Measurements from ENCODE around the gene GLRX5.

GLRX5 gene

GRCh38 chr14:95553141-95553540 is 18.3 kb downstream of the GLRX5 start:
- no peaks in the 10 kb centered on the region for H3K27me3 ChIP-seq (ENCODE audit: control insufficient read depth in 2 of 2, insufficient read depth in 2 of 2, low read length in 2 of 2)
- H3K36me3 ChIP-seq (ENCODE audit: control insufficient read depth in 2 of 2, insufficient read depth in 2 of 2, low read length in 2 of 2) = no peaks in the 10 kb centered on the region
- no peaks in the 10 kb centered on the region for H3K9me3 ChIP-seq (ENCODE audit: control insufficient read depth in 2 of 2, low read length in 2 of 2)
- peaks cover 0 to 8% of the 10 kb centered on the region in 2 donors for H3K4me1 ChIP-seq (ENCODE audit: control insufficient read depth in 2 of 2, insufficient read depth in 2 of 2, low read length in 2 of 2)
- H3K27ac ChIP-seq (ENCODE audit: low read depth in 2 of 2, low read length in 2 of 2) = no peak overlapping the region
- H3K9ac ChIP-seq (ENCODE audit: low read depth in 1 of 2, low read length in 2 of 2) = no peak overlapping the region
- no peak overlapping the region for H3K4me3 ChIP-seq (ENCODE audit: low read length in 2 of 2)

- H3K9ac ChIP-seq (ENCODE audit: low read depth in 1 of 2, low read length in 2 of 2) = no peak overlapping the region
- no peaks in the 10 kb centered on the region for H3K27me3 ChIP-seq (ENCODE audit: control insufficient read depth in 2 of 2, insufficient read depth in 2 of 2, low read length in 2 of 2)
- no peak overlapping the region for H3K27ac ChIP-seq (ENCODE audit: low read depth in 2 of 2, low read length in 2 of 2)
- no peak overlapping the region for H3K4me3 ChIP-seq (ENCODE audit: low read length in 2 of 2)
- H3K36me3 ChIP-seq (ENCODE audit: control insufficient read depth in 2 of 2, insufficient read depth in 2 of 2, low read length in 2 of 2) = no peaks in the 10 kb centered on the region
- H3K9me3 ChIP-seq (ENCODE audit: control insufficient read depth in 2 of 2, low read length in 2 of 2) = no peaks in the 10 kb centered on the region
- H3K4me1 ChIP-seq (ENCODE audit: control insufficient read depth in 2 of 2, insufficient read depth in 2 of 2, low read length in 2 of 2) = peaks cover 0 to 5% of the 10 kb centered on the region in 2 donors
Measured at GRCh38 chr14:95555053-95555452, 20.2 kb downstream of the GLRX5 start.

- Histone ChIP-seq H3K4me3 (ENCODE audit: low read length in 2 of 2) (no peak overlapping the region), H3K4me1 (ENCODE audit: control insufficient read depth in 2 of 2, insufficient read depth in 2 of 2, low read length in 2 of 2) (no peaks in the 10 kb centered on the region), H3K36me3 (ENCODE audit: control insufficient read depth in 2 of 2, insufficient read depth in 2 of 2, low read length in 2 of 2) (no peaks in the 10 kb centered on the region), H3K9me3 (ENCODE audit: control insufficient read depth in 2 of 2, low read length in 2 of 2) (no peaks in the 10 kb centered on the region), H3K27me3 (ENCODE audit: control insufficient read depth in 2 of 2, insufficient read depth in 2 of 2, low read length in 2 of 2) (no peaks in the 10 kb centered on the region), H3K9ac (ENCODE audit: low read depth in 1 of 2, low read length in 2 of 2) (no peak overlapping the region), H3K27ac (ENCODE audit: low read depth in 2 of 2, low read length in 2 of 2) (no peak overlapping the region)
Measured at GRCh38 chr14:95557291-95557690, 22.4 kb downstream of the GLRX5 start.

- H3K4me1 ChIP-seq (ENCODE audit: control insufficient read depth in 2 of 2, insufficient read depth in 2 of 2, low read length in 2 of 2) = no peaks in the 10 kb centered on the region
- no peak overlapping the region for H3K9ac ChIP-seq (ENCODE audit: low read depth in 1 of 2, low read length in 2 of 2)
- H3K9me3 ChIP-seq (ENCODE audit: control insufficient read depth in 2 of 2, low read length in 2 of 2) = no peaks in the 10 kb centered on the region
- H3K36me3 ChIP-seq (ENCODE audit: control insufficient read depth in 2 of 2, insufficient read depth in 2 of 2, low read length in 2 of 2) = no peaks in the 10 kb centered on the region
- no peak overlapping the region for H3K27ac ChIP-seq (ENCODE audit: low read depth in 2 of 2, low read length in 2 of 2)
- no peaks in the 10 kb centered on the region for H3K27me3 ChIP-seq (ENCODE audit: control insufficient read depth in 2 of 2, insufficient read depth in 2 of 2, low read length in 2 of 2)
- no peak overlapping the region for H3K4me3 ChIP-seq (ENCODE audit: low read length in 2 of 2)
Measured at GRCh38 chr14:95557832-95558231, 23.0 kb downstream of the GLRX5 start.

- H3K27ac ChIP-seq (ENCODE audit: low read depth in 2 of 2, low read length in 2 of 2) = no peak overlapping the region
- H3K4me1 ChIP-seq (ENCODE audit: control insufficient read depth in 2 of 2, insufficient read depth in 2 of 2, low read length in 2 of 2) = no peaks in the 10 kb centered on the region
- H3K36me3 ChIP-seq (ENCODE audit: control insufficient read depth in 2 of 2, insufficient read depth in 2 of 2, low read length in 2 of 2) = no peaks in the 10 kb centered on the region
- no peak overlapping the region for H3K4me3 ChIP-seq (ENCODE audit: low read length in 2 of 2)
- H3K9ac ChIP-seq (ENCODE audit: low read depth in 1 of 2, low read length in 2 of 2) = no peak overlapping the region
- no peaks in the 10 kb centered on the region for H3K27me3 ChIP-seq (ENCODE audit: control insufficient read depth in 2 of 2, insufficient read depth in 2 of 2, low read length in 2 of 2)
- H3K9me3 ChIP-seq (ENCODE audit: control insufficient read depth in 2 of 2, low read length in 2 of 2) = no peaks in the 10 kb centered on the region
Measured at GRCh38 chr14:95559203-95559602, 24.4 kb downstream of the GLRX5 start.

- H3K27me3 ChIP-seq (ENCODE audit: control insufficient read depth in 2 of 2, insufficient read depth in 2 of 2, low read length in 2 of 2) = no peaks in the 10 kb centered on the region
- no peaks in the 10 kb centered on the region for H3K9me3 ChIP-seq (ENCODE audit: control insufficient read depth in 2 of 2, low read length in 2 of 2)
- H3K9ac ChIP-seq (ENCODE audit: low read depth in 1 of 2, low read length in 2 of 2) = no peak overlapping the region
- no peaks in the 10 kb centered on the region for H3K36me3 ChIP-seq (ENCODE audit: control insufficient read depth in 2 of 2, insufficient read depth in 2 of 2, low read length in 2 of 2)
- H3K27ac ChIP-seq (ENCODE audit: low read depth in 2 of 2, low read length in 2 of 2) = no peak overlapping the region
- H3K4me3 ChIP-seq (ENCODE audit: low read length in 2 of 2) = no peak overlapping the region
- no peaks in the 10 kb centered on the region for H3K4me1 ChIP-seq (ENCODE audit: control insufficient read depth in 2 of 2, insufficient read depth in 2 of 2, low read length in 2 of 2)
Measured at GRCh38 chr14:95561001-95561412, 26.2 kb downstream of the GLRX5 start.

GRCh38 chr14:95562892-95563685 is 28.2 kb downstream of the GLRX5 start:
- Histone ChIP-seq H3K4me3 (ENCODE audit: low read length in 2 of 2) (peak overlapping the region; percentile 4 to 43), H3K27ac (ENCODE audit: low read depth in 2 of 2, low read length in 2 of 2) (no peak overlapping the region), H3K36me3 (ENCODE audit: control insufficient read depth in 2 of 2, insufficient read depth in 2 of 2, low read length in 2 of 2) (no peaks in the 10 kb centered on the region), H3K27me3 (ENCODE audit: control insufficient read depth in 2 of 2, insufficient read depth in 2 of 2, low read length in 2 of 2) (no peaks in the 10 kb centered on the region), H3K4me1 (ENCODE audit: control insufficient read depth in 2 of 2, insufficient read depth in 2 of 2, low read length in 2 of 2) (no peaks in the 10 kb centered on the region), H3K9me3 (ENCODE audit: control insufficient read depth in 2 of 2, low read length in 2 of 2) (no peaks in the 10 kb centered on the region), H3K9ac (ENCODE audit: low read depth in 1 of 2, low read length in 2 of 2) (no peak overlapping the region)

- Histone ChIP-seq H3K4me1 (ENCODE audit: control insufficient read depth in 2 of 2, insufficient read depth in 2 of 2, low read length in 2 of 2) (no peaks in the 10 kb centered on the region), H3K27me3 (ENCODE audit: control insufficient read depth in 2 of 2, insufficient read depth in 2 of 2, low read length in 2 of 2) (no peaks in the 10 kb centered on the region), H3K4me3 (ENCODE audit: low read length in 2 of 2) (no peak overlapping the region), H3K36me3 (ENCODE audit: control insufficient read depth in 2 of 2, insufficient read depth in 2 of 2, low read length in 2 of 2) (no peaks in the 10 kb centered on the region), H3K9ac (ENCODE audit: low read depth in 1 of 2, low read length in 2 of 2) (no peak overlapping the region), H3K27ac (ENCODE audit: low read depth in 2 of 2, low read length in 2 of 2) (no peak overlapping the region), H3K9me3 (ENCODE audit: control insufficient read depth in 2 of 2, low read length in 2 of 2) (no peaks in the 10 kb centered on the region)
Measured at GRCh38 chr14:95564060-95564459, 29.2 kb downstream of the GLRX5 start.

GRCh38 chr14:95569440-95569839 is 34.6 kb downstream of the GLRX5 start:
- no peak overlapping the region for H3K4me3 ChIP-seq (ENCODE audit: low read length in 2 of 2)
- no peak overlapping the region for H3K9ac ChIP-seq (ENCODE audit: low read depth in 1 of 2, low read length in 2 of 2)
- H3K27me3 ChIP-seq (ENCODE audit: control insufficient read depth in 2 of 2, insufficient read depth in 2 of 2, low read length in 2 of 2) = no peaks in the 10 kb centered on the region
- no peak overlapping the region for H3K27ac ChIP-seq (ENCODE audit: low read depth in 2 of 2, low read length in 2 of 2)
- H3K9me3 ChIP-seq (ENCODE audit: control insufficient read depth in 2 of 2, low read length in 2 of 2) = no peaks in the 10 kb centered on the region
- H3K36me3 ChIP-seq (ENCODE audit: control insufficient read depth in 2 of 2, insufficient read depth in 2 of 2, low read length in 2 of 2) = no peaks in the 10 kb centered on the region
- H3K4me1 ChIP-seq (ENCODE audit: control insufficient read depth in 2 of 2, insufficient read depth in 2 of 2, low read length in 2 of 2) = no peaks in the 10 kb centered on the region

GRCh38 chr14:95573313-95573712 is 38.5 kb downstream of the GLRX5 start:
- Histone ChIP-seq H3K9me3 (ENCODE audit: control insufficient read depth in 2 of 2, low read length in 2 of 2) (no peaks in the 10 kb centered on the region), H3K27me3 (ENCODE audit: control insufficient read depth in 2 of 2, insufficient read depth in 2 of 2, low read length in 2 of 2) (no peaks in the 10 kb centered on the region), H3K36me3 (ENCODE audit: control insufficient read depth in 2 of 2, insufficient read depth in 2 of 2, low read length in 2 of 2) (no peaks in the 10 kb centered on the region), H3K4me3 (ENCODE audit: low read length in 2 of 2) (no peak overlapping the region), H3K9ac (ENCODE audit: low read depth in 1 of 2, low read length in 2 of 2) (no peak overlapping the region), H3K27ac (ENCODE audit: low read depth in 2 of 2, low read length in 2 of 2) (no peak overlapping the region), H3K4me1 (ENCODE audit: control insufficient read depth in 2 of 2, insufficient read depth in 2 of 2, low read length in 2 of 2) (no peaks in the 10 kb centered on the region)
